ENCODE measurements around the gene VARS1.
"Not testable (repeated sequence)": the region's sequence is repeated elsewhere in the genome, so short reads cannot be mapped to it uniquely, and the experiment has no call there.

The VARS1 gene

DNA sequence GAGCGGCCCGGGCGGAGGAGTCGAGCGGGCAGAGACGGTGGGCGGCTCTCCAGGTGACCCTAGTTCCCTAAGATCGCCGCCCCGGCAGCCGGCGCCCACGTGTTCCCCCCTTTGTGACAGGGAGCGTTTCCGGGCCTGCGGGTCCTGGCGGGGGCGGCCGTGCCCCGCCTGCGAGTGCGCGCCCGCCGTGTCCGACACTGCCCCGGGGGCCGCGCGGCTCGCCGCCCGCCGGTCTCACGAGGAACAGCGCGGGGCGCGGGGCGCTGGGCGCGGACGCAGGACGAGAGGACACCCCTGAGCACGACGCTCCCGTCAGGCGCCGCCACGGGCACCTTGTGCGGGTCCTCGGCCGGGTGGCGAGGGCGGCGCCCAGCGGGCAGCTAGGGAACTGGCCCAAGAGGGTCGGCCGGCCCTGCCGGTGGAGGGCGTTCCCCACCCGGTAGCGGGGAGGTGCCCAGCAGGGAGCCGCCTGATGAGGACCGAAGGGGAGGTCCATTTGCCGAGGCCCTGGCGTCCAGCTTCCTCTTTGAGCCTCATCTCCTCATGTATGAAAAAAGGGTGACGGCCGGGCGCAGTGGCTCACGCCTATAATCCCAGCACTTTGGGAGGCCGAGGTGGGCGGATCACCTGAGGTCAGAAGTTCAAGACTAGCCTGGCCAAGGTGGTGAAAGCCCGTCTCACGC is at the start of gene VARS1:
TSS of gene VARS1 (minus strand) at position 137 of the 683 bp plus-strand sequence. CDS start 535 bp downstream, outside the sequence.
- DNase-seq: peak; percentile 89

DNA sequence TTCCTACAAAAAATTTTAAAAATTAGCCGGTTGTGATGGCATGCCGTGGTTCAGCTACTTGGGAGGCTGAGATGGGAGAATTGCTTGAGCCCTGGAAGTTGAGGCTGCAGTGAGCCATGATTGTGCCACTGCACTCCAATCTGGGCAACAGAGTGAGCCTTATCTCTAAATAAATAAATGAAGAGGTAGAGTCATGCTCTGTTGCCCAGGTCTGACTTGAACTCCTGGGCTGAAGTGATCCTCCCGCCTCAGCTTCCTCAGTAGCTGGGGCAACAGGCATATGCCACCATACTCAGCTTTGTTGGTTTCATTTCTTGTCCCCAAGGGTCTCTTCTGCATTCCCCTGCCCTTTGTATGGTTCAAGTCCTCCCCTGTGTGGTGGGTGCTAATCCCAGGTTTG is 49.0 kb upstream of the VARS1 start:
- DNase-seq: no peak

DNA sequence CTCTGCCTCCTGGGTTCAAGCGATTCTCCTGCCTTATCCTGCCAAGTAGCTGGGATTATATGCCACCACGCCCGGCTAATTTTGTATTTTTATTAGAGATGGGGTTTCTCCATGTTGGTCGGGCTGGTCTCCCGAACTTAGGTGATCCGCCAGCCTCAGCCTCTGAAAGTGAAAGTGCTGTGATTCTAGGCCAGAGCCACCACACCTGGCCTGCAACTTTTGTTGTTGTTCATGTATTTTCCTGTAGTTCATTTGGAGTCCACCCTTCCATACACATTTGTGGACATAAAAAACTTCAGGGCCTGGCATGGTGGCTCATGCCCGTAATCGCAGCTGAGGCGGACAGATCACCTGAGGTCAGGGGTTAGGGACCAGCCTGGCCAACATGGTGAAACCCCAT is 46.5 kb upstream of the VARS1 start:
- DNase-seq: no peak

DNA sequence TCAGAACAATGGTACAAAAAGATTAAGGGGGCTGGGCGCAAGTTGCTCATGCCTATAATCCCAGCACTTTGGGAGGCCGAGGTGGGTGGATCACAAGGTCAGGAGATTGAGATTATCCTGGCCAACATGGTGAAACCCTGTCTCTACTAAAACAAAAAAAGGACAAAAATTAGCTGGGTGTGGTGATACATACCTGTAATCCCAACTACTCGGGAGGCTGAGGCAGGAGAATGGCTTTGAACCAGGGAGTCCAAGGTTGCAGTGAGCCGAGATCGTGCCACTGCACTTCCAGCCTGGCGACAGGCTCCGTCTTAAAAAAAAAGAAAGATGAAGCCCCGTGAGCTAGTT is 44.2 kb upstream of the VARS1 start:
- not testable (repeated sequence) for DNase-seq

DNA sequence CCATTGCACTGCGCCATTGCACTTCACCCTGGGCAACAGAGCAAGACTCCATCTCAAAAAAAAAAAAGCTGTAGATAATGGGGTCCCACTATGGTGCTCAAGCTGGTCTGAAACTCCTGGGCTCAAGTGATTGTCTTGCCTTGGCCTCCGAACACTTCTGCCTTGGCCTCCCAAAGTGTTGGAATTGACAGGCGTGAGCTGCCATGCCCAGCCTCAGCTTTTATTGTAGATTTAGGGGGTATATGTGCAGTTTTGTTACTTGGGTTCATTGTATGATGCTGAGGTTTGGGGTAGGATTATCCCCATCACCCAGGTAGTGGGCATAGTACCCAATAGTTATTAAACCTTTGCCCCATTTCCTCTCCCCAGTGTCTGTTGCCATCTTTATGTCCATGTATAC is 43.4 kb upstream of the VARS1 start:
- DNase-seq: no peak

DNA sequence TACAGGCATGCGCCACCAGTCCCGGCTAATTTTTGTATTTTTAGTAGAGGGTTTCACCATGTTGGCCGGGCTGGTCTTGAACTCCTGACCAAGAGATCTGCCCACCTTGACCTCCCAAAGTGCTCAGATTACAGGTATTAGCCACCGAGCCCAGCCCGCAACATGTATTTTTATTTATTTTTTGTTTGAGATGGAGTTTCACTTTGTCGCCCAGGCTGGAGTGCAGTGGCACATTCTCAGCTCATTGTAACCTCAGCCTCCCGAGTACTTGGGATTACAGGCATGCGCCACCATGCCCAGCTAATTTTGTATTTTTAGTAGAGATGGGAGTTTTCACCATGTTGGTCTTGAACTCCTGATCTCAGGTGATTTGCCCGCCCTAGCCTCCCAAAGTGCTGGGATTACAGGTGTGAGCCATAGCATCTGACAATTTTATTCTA is 42.6 kb upstream of the VARS1 start:
- not testable (repeated sequence) for DNase-seq

DNA sequence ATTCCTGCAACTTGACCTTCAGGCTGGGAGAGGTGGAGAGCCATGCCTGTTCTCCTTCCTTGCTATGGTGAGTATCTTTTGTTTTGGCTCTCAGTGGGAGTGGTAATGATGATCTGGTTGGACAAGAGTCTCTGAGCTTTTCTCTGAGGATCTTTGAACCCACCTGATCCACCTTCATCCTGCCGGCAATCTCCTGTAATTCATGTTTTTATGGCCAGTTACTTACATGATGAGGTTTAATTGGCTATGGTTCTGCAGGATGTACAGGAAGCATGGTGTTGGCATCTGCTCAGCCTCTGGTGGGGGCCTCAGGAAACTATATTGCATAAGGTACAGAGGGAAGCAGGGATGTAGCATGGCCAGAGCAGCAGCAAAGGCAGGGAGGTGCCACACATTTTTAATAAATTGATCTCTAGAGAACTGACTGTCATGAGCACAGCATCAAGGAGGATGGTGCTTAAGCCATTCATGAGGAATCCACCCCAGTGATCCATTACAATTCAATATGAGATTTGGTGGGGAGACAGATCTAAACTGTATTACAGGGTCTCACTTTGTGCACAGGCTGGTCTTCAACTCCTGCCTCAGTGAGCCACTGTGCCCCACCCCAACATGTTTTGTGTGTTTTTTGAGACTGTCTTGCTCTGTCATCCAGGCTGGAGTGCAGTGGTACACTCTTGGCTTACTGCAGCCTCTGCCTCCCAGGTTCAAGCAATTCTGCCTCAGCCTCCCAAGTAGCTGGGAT is 42.0 kb upstream of the VARS1 start:
- no peak for DNase-seq

DNA sequence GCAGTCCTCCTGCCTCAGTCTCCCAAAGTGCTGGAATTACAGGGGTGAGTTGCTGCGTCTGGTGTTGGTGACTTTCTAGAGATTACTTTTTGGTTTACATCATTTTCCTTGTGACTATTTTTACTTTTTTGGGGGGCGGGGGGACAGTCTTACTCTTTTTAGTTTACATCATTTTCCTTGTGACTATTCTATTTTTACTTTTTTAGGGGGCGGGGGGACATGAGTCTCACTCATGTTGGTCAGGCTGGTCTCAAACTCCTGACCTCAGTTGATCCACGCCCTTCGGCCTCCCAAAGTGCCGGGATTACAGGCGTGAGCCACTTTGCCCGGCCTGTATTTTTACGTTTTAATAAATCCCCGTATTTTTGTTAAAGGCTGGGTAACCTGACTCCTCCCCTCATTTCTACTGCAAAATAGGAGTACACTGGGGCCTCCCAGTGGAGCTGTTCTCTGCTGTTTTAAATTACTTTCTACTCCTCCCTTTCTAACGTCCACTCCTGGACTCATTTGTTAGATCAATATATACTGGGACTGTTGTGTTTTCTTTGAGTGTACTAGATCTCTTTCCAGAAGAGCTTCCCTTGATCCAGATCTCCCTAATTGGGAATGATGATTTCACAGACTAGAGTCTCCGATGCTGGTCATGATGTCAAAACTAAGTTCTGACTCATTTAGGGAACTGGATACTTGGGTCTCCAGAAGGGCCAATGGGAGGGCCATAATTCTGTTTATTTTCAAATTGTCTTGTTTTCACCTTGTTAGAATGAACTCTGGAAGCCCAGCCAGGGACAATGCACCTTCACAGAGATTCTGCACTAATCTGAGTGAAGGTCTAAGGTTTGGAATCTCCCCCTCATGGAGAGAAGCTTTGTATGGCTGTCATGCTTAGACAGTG is 41.2 kb upstream of the VARS1 start:
- no peak for DNase-seq

DNA sequence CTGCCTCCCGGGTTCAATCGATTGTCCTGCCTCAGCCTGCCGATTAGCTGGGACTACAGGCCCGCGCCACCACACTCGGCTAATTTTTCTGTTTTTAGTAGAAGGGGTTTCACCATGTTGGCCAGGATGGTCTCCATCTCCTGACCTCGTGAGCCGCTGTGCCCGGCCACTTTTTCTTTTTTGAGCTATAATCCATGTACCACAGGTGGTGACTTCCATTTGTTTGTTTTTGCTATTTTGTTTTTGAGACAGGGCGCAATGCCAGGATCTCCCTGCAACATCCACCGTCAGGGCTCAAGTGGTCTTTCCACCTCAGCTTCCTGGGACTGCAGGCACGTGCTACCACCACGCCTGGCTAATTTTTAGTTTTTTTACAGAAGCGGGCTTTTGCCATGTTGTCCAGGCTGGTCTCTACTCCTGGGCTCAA is 40.5 kb upstream of the VARS1 start:
- no peak for DNase-seq

DNA sequence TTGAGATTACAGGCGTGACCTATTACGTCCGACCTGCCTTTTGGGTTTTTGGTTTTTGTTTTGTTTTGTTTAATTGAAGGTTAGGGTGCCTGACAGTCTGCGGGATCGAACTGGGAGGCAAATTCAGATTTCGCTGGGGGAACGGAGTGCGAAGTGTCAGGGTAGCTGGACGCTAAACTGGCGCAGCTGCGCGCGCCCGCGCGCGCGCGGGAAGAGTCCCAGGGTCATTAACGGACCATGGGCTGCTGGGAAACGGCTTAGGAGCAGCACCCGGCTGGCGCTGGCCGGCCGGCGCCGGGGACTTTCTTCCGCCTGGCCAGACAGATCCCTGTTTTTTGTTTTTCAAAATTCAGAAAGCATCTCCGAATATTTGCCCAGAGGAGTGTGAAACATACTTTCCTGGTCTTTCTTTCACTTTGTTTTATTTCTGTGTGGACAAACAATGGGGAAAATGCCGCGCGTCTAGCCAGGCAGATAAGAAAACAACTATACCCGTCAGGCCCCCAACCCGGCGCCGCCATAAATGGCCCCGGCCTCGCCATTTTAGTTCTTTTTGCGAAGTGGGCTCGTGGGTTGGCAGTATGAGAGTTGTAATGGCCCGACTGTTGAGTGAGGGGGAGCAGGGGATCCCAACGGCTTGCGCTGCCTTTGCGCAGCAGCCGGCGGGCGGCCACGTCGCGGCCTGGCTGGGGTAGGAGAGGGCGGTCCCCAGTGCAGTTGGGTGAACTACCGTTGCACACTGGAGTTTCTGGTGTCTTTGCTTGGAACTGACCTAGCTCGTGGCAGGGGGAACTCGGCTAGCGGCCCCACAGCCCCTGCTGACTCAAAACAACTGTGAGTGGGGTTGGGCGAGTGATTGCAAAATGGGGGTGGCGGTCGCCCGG is 39.1 kb upstream of the VARS1 start:
- peak; percentile 83 for DNase-seq

DNA sequence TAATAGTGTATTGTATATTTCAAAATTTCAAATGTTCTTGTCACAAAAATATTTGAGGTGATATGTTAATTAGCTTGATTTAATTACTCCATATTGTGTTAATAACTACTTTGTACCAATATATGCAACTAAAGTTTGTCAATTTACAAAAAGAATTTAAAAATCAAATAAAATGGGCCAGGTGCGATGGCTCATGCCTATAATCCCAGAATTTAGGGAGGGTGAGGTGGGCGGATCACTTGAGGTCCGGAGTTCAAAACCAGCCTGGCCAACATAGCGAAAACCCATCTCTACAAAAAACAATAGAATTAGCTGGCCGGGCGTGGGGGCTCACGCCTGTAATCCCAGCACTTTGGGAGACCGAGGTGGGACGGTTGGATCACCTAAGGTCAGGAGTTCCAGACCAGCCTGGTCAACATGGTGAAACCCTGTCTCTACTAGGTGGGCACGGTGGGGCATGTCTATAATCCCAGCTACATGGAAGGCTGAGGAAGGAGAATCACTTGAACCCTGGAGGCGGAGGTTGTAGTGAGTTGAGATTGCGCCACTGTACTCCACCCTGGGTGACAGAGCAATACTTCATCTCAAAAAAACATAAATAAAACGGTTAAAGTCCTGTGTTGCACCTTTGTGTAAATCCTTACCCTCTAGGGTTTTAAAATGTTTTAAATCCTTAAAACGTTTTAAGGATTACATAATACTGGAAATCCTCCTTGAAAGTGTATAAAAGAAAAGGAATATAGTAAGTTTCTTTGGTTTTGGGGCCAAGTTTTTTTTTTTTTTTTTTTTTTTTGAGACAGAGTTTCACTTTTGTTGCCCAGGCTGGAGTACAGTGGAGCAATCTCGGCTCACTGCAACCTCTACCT is 36.0 kb upstream of the VARS1 start:
- DNase-seq: no peak

DNA sequence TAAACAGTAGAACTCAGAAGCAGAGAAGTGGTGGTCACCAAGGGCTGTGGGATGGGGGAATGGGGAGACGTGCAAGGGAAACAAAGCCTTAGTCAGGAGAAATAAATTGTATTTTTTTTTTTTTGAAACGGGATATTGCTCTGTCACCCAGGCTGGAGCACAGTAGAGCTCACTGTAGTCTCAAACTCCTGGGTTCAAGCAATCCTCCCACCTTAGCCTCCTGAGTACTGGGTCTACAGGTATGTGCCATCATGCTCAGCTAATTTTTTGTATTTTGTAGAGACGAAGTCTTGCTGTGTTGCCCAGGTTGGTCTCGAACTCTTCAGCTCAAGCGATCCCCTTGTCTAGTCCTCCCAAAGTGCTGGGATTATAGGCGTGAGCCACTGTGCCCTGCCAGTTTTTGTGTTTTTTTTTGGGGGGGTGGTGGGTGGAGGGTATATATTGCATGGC is 35.4 kb upstream of the VARS1 start:
- DNase-seq: no peak

DNA sequence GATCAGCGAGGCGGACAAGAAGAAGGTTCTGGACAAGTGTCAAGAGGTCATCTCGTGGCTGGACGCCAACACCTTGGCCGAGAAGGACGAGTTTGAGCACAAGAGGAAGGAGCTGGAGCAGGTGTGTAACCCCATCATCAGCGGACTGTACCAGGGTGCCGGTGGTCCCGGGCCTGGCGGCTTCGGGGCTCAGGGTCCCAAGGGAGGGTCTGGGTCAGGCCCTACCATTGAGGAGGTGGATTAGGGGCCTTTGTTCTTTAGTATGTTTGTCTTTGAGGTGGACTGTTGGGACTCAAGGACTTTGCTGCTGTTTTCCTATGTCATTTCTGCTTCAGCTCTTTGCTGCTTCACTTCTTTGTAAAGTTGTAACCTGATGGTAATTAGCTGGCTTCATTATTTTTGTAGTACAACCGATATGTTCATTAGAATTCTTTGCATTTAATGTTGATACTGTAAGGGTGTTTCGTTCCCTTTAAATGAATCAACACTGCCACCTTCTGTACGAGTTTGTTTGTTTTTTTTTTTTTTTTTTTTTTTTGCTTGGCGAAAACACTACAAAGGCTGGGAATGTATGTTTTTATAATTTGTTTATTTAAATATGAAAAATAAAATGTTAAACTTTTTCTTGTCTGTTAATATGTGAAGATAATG is 34.2 kb upstream of the VARS1 start:
- no peak for DNase-seq

DNA sequence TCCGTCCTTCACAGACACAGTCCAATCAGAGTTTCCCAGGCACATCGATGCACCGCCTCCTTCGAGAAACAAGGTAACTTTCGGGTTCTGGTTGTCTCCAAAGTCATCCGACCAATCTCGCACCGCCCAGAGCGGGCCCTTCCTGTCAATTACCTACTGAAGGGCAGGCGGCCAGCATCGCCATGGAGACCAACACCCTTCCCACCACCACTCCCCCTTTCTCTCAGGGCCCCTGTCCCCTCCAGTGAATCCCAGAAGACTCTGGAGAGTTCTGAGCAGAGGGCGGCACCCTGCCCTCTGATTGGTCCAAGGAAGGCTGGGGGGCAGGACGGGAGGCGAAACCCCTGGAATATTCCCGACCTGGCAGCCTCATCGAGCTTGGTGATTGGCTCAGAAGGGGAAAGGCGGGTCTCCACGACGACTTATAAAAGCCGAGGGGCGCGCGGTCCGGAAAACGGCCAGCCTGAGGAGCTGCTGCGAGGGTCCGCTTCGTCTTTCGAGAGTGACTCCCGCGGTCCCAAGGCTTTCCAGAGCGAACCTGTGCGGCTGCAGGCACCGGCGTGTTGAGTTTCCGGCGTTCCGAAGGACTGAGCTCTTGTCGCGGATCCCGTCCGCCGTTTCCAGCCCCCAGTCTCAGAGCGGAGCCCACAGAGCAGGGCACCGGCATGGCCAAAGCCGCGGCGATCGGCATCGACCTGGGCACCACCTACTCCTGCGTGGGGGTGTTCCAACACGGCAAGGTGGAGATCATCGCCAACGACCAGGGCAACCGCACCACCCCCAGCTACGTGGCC is 31.9 kb upstream of the VARS1 start, which contains the start of gene HSPA1B:
TSS of gene HSPA1B (plus strand) at position 453 of the 794 bp plus-strand sequence. CDS start at position 666, 213 bp downstream.
- DNase-seq: peak; percentile 97

DNA sequence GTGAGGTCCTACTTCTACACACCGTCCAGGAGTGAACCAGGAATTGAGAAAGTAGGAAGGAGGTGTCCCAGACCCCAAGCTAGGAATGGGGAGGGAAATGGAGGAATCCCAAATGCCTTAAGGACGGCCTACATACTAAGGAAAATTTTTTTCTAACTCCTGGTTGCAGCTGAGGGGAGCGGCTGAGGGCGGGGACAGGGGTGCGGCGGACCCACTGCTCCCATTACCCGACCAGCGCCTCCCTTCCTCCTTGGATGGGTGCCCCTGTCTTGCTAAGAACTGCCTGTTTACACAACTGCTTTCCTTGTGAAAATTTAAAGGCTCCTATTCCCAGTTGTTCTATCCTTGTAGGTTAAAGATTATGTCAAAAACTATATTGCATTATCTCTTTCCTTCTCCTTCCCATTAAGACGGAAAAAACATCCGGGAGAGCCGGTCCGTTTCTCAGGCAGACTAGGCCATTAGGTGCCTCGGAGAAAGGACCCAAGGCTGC is 31.3 kb upstream of the VARS1 start:
- peak; percentile 44 for DNase-seq

DNA sequence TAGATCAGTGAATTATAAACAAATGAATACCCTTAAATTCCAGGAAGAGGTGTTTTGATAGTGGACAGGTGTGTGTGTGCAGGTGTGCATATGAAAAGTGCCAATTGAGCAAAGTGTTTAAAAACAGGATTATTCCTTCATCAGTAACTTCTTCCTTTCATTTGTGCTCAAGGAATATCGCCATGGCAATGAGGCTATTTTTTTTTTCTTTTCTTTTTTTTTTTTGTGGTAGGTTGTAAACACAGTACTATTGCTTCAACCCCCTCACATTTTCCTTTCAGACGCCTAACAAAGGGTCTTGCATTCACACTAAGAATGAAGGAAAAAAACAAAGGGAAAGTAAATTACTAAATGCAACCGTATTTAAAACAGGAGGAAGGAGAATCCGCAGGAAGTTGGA is 30.0 kb upstream of the VARS1 start:
- no peak for DNase-seq

DNA sequence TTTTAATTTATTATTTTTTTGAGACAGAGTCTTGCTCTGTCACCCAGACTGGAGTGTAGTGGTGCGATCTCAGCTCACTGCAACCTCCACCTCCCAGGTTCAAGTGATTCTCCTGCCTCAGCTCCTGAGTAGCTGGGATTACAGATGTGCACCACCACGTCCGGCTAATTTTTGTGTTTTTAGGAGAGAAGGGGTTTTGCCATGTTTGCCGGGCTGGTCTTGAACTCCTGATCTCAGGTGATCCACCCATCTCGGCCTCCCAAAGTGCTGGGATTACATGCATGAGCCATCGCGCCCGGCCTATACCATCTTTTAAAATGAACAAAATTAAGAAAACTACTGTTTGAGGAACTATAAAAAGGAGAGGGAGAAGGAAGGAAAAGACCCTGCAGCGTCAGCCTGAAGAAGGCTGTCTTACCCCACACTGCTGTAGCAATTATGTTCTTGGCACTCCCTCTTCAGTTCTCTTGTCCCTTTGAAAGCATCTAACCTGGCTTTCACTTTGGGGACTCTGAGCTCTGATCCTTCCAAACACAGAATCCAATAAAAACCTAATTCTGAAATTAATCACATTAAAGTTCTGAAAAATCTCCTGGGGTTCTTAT is 28.1 kb upstream of the VARS1 start:
- not testable (repeated sequence) for DNase-seq

DNA sequence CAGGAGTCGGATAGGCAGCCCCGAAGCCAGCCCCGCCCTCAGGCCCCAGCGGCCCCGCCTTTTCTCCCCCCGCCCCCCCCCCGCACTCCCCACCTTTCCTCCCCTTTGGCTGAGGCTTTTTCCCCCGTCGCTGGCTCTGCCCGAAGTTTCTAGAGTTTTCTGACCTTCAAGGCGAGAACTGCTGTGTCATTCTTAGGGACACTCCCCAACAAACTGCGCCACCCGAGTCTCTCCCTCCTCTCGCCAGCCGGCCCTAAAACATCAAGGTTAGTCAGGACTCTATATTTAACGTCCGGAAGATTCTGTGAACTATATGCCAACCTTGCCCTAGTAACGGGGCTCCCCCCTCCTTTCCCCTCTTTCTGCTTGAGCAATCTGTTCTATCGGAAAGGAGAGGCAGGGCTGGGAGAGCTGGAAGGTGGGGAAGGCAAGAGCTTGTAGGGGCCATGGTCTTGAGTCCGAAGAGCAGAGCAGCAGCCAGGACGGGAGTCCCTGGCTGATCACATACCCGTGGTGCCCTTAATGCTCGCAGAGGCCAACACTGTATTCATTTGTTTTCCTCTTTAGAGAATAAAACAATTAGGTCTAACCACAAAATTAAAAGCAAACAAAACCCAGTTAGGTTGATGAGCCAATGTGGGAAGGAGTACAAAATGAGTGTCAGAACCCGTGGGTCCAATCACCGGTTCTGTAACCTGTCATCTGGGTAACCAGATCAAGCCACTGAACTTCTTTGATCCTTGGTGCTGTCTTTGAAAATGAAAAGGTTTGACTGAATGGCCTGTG is 26.7 kb upstream of the VARS1 start:
- DNase-seq: peak; percentile 71
